Measurements from ENCODE around the gene ICAM5. TPM values are rescaled to one million over a fixed set of nuclear protein-coding genes. Genes with fewer than 3 reads are reported as not detected.

The ICAM5 gene
- 4.3 and 8.4 TPM in 2 replicates for total RNA-seq

GRCh38 chr19:10289836-10290356 is at the start of gene ICAM5:
Gene ICAM5, plus strand, starts transcription at chr19:10289952. Its CDS starts 92 bp downstream, at chr19:10290044.

GRCh38 chr19:10251792-10252694 is 37.7 kb upstream of the ICAM5 start, which contains the start of gene MRPL4:
Gene MRPL4, plus strand, starts transcription at chr19:10252214. Its CDS starts 40 bp downstream, at chr19:10252254.

GRCh38 chr19:10270616-10271394 is 18.9 kb upstream of the ICAM5 start, which contains the start of gene ICAM1:
Gene ICAM1, plus strand, starts transcription at chr19:10271120. Its CDS starts 40 bp downstream, at chr19:10271160.

DNA sequence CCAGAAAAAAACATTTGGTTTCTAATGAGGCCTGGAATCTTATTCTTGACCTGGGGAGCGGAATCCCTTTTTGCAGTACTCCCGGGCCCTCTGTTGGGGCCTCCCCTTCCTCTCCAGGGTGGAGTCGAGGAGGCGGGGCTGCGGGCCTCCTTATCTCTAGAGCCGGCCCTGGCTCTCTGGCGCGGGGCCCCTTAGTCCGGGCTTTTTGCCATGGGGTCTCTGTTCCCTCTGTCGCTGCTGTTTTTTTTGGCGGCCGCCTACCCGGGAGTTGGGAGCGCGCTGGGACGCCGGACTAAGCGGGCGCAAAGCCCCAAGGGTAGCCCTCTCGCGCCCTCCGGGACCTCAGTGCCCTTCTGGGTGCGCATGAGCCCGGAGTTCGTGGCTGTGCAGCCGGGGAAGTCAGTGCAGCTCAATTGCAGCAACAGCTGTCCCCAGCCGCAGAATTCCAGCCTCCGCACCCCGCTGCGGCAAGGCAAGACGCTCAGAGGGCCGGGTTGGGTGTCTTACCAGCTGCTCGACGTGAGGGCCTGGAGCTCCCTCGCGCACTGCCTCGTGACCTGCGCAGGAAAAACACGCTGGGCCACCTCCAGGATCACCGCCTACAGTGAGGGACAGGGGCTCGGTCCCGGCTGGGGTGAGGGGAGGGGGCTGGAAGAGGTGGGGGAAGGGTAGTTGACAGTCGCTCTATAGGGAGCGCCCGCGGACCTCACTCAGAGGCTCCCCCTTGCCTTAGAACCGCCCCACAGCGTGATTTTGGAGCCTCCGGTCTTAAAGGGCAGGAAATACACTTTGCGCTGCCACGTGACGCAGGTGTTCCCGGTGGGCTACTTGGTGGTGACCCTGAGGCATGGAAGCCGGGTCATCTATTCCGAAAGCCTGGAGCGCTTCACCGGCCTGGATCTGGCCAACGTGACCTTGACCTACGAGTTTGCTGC is 2.7 kb upstream of the ICAM5 start, which contains the start of gene ICAM4:
Gene ICAM4, plus strand, starts transcription at position 153 of the 935 bp plus-strand sequence. Its CDS starts 58 bp downstream, at position 211.

GRCh38 chr19:10309423-10309822 is 19.7 kb downstream of the ICAM5 start, which contains the start of gene ZGLP1:
Gene ZGLP1, minus strand, starts transcription at chr19:10309815.

DNA sequence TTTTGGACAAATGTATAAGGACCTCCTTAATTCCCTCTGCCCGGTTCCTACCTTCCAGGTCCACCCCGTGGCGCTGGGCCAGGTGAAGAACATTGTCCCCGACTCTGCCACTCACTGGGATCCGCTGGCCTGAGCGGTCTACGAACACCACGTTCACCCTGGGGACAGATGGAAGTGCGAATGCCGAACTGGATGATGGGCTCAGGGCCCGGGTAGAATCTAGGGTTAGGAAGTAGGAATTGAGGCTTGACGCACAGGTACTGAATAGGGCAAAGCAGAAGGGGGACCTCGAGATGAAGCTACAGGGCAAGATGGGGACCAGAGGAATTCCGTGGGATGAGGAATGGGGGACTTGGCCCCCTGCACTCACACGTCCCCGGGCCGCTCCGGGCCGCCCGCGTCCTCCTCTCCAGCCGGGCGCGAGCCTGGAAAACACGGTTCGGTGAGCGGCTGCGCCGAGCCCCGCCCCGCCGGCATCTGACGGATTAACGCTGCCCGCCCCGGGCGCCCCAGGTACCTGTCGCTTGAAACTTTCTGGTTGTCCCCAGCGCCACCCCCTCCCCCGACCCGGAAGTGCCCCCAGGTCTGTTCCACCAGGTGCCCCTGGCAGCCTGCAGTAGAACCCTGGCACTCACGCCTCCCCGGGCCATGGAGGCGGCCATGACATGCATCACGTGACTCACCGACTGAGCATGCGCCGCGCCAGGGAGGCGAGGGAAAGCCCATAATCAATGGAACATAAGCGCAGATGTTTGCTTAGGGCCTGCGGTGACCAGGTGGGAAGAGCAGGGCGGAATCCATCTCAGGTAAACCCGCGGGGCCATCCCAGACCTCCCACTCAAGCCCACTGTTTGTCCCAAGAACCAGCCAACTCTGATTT is 25.8 kb downstream of the ICAM5 start, which contains the start of gene FDX2:
Gene FDX2, minus strand, starts transcription at position 681 of the 880 bp plus-strand sequence. Its CDS starts 19 bp downstream, at position 662.

GRCh38 chr19:10332965-10333757 is 43.4 kb downstream of the ICAM5 start, which contains the start of gene RAVER1:
Gene RAVER1, minus strand, starts transcription at chr19:10333529. Its CDS starts 22 bp downstream, at chr19:10333507.

DNA sequence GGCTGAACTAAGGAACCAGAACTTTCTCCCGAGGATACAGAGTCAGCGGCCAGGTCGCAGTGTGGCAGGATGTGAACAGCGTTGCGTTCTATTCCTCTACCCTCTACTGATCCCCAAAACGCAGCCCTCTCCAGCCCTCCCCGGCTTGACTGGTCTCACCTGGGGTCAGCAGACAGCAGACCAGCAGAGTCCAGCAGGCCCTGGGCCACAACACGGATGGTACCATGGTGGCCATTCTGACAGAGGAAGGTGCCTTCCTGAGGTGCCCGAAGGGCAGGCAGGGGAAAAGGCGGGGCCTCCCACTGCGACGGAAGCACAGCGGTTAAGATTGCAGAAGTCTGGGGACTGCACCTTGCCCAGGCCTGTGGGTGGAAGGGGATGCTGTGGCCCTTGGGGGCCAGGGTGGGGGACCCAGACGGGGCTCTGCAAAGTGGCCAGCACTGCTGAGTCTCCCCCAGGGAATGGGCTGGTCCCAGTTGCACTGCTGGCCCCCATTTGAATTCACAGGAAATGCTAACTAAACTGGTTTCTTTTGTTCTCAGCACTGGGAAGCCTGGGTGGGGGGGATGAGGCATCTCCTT is 49.7 kb downstream of the ICAM5 start, which contains the start of gene ICAM3:
Gene ICAM3, minus strand, starts transcription at position 245 of the 581 bp plus-strand sequence. Its CDS starts 10 bp downstream, at position 235.

Other genes starting within 250 kb of the ICAM5 start
- gene SHFL, start 203.6 kb upstream of the ICAM5 start, total RNA-seq, result 12.1 and 15.3 TPM in 2 replicates
- gene ANGPTL6, start 187.3 kb upstream of the ICAM5 start, total RNA-seq, result not detected in 2 replicates
- 26.5 and 30.5 TPM in 2 replicates for gene PPAN, start 183.6 kb upstream of the ICAM5 start, total RNA-seq
- gene P2RY11, start 178.3 kb upstream of the ICAM5 start, total RNA-seq, result under 0.01 and 4.6 TPM in 2 replicates
- 299 and 319 TPM in 2 replicates for gene EIF3G, start 170.1 kb upstream of the ICAM5 start, total RNA-seq
- gene DNMT1, start 95.0 kb upstream of the ICAM5 start, total RNA-seq, result 81.2 and 82.7 TPM in 2 replicates
- gene S1PR2, start 58.6 kb upstream of the ICAM5 start, total RNA-seq, result 8.1 and 8.5 TPM in 2 replicates
- 140 and 145 TPM in 2 replicates for gene MRPL4, start 37.7 kb upstream of the ICAM5 start, total RNA-seq
- 45.0 and 59.4 TPM in 2 replicates for gene ICAM1, start 18.8 kb upstream of the ICAM5 start, total RNA-seq
- 1.6 and 4.0 TPM in 2 replicates for gene ICAM4, start 3.0 kb upstream of the ICAM5 start, total RNA-seq
- 0.53 and 0.58 TPM in 2 replicates for gene ZGLP1, start 19.9 kb downstream of the ICAM5 start, total RNA-seq
- gene FDX2, start 26.1 kb downstream of the ICAM5 start, total RNA-seq, result 31.7 and 53.9 TPM in 2 replicates
- gene RAVER1, start 43.6 kb downstream of the ICAM5 start, total RNA-seq, result 22.0 and 23.4 TPM in 2 replicates
- 12.1 and 33.2 TPM in 2 replicates for gene ICAM3, start 49.7 kb downstream of the ICAM5 start, total RNA-seq
- gene TYK2, start 90.6 kb downstream of the ICAM5 start, total RNA-seq, result 96.1 and 133 TPM in 2 replicates
- 278 and 292 TPM in 2 replicates for gene CDC37, start 113.6 kb downstream of the ICAM5 start, total RNA-seq
- 4.3 and 5.8 TPM in 2 replicates for gene PDE4A, start 130.6 kb downstream of the ICAM5 start, total RNA-seq
- 63.4 and 75.1 TPM in 2 replicates for gene KEAP1, start 213.4 kb downstream of the ICAM5 start, total RNA-seq
- not detected in 2 replicates for gene S1PR5, start 227.5 kb downstream of the ICAM5 start, total RNA-seq